ENCODE measurements around the gene MMUT.

GRCh38 chr6:49453221-49453620 is 9.8 kb downstream of the MMUT start:
- TF ChIP-seq EZH2 (IDR thresholded peaks at IDR 0.05; ENCODE audit: insufficient read depth, low read length) (no peak), CTCF (IDR thresholded peaks at IDR 0.05; ENCODE audit: insufficient read depth, low read depth, low read length) (no peak)
